Subcutaneous abdominal adipose tissue (tissue), 5 donors: Measurements from ENCODE around the gene WWOX.

Experiments
- H3K27ac ChIP-seq: one replicate; pipeline ENCODE4 v1.7.0; 2013; ENCODE audit warnings: low read depth, mild to moderate bottlenecking, inconsistent platforms, low read length, moderate library complexity
- H3K27me3 ChIP-seq, 5 donors: one replicate each; pipeline ENCODE4 v1.7.0; 2013; ENCODE audit warnings: low read length in 5 of 5, inconsistent platforms in 1 of 5; ENCODE audit not compliant: control insufficient read depth in 5 of 5, insufficient read depth in 4 of 5
- H3K36me3 ChIP-seq, 5 donors: one replicate each; pipeline ENCODE4 v1.7.0; 2013; ENCODE audit warnings: low read length in 5 of 5; ENCODE audit not compliant: control insufficient read depth in 5 of 5, insufficient read depth in 5 of 5
- H3K4me1 ChIP-seq, 5 donors: one replicate each; pipeline ENCODE4 v1.7.0; 2013; ENCODE audit warnings: low read length in 5 of 5, mild to moderate bottlenecking in 3 of 5, moderate library complexity in 1 of 5; ENCODE audit not compliant: control insufficient read depth in 5 of 5, insufficient read depth in 5 of 5
- H3K4me3 ChIP-seq, 5 donors: one replicate each; pipeline ENCODE4 v1.7.0; 2013; ENCODE audit warnings: low read length in 5 of 5, low read depth in 1 of 5
- H3K9ac ChIP-seq, 5 donors: one replicate each; pipeline ENCODE4 v1.7.0; 2013; ENCODE audit warnings: low read length in 5 of 5, mild to moderate bottlenecking in 4 of 5, moderate library complexity in 3 of 5
- H3K9me3 ChIP-seq, 5 donors: one replicate each; pipeline ENCODE4 v1.7.0; 2013; ENCODE audit warnings: low read length in 5 of 5; ENCODE audit not compliant: control insufficient read depth in 5 of 5
- donor health status: healthy.
- donor health status: healthy.
- donor health status: healthy.
- donor health status: healthy.
- donor health status: healthy.

The WWOX gene

GRCh38 chr16:78659668-78660217 lies 560.3 kb downstream of the WWOX start:
- Histone ChIP-seq H3K27me3 (no peaks in the 10 kb centered on the region), H3K4me1 (peaks cover 0 to 11% (median 0%) of the 10 kb centered on the region in 5 donors), H3K36me3 (no peaks in the 10 kb centered on the region), H3K4me3 (no peak overlapping the region), H3K27ac (no peak overlapping the region), H3K9ac (no peak overlapping the region), H3K9me3 (no peaks in the 10 kb centered on the region)

GRCh38 chr16:78660795-78661194 lies 561.3 kb downstream of the WWOX start:
- H3K9me3 ChIP-seq, result no peaks in the 10 kb centered on the region
- H3K27ac ChIP-seq, result no peak overlapping the region
- H3K4me3 ChIP-seq, result no peak overlapping the region
- peaks cover 0 to 3% (median 0%) of the 10 kb centered on the region in 5 donors for H3K4me1 ChIP-seq
- no peaks in the 10 kb centered on the region for H3K27me3 ChIP-seq
- H3K36me3 ChIP-seq, result no peaks in the 10 kb centered on the region
- no peak overlapping the region for H3K9ac ChIP-seq

GRCh38 chr16:78663690-78664089 lies 564.2 kb downstream of the WWOX start:
- H3K36me3 ChIP-seq, result no peaks in the 10 kb centered on the region
- H3K27me3 ChIP-seq, result no peaks in the 10 kb centered on the region
- no peak overlapping the region for H3K27ac ChIP-seq
- H3K9ac ChIP-seq, result no peak overlapping the region
- no peak overlapping the region for H3K4me3 ChIP-seq
- H3K4me1 ChIP-seq, result no peaks in the 10 kb centered on the region
- no peaks in the 10 kb centered on the region for H3K9me3 ChIP-seq

GRCh38 chr16:78664811-78665772 lies 565.6 kb downstream of the WWOX start:
- Histone ChIP-seq H3K9me3 (no peaks in the 10 kb centered on the region), H3K4me1 (peaks cover 1 to 13% (median 9%) of the 10 kb centered on the region in 5 donors)

GRCh38 chr16:78666318-78666717 lies 566.9 kb downstream of the WWOX start:
- Histone ChIP-seq H3K9ac (no peak overlapping the region), H3K27me3 (no peaks in the 10 kb centered on the region), H3K27ac (no peak overlapping the region)

More at GRCh38 chr16:78664811-78665772, 565.6 kb downstream of the WWOX start:
- Histone ChIP-seq H3K9ac (no peak overlapping the region), H3K27me3 (no peaks in the 10 kb centered on the region), H3K27ac (no peak overlapping the region), H3K4me3 (no peak overlapping the region), H3K36me3 (no peaks in the 10 kb centered on the region)

GRCh38 chr16:78667675-78668074 lies 568.2 kb downstream of the WWOX start:
- Histone ChIP-seq H3K27me3 (no peaks in the 10 kb centered on the region), H3K36me3 (no peaks in the 10 kb centered on the region), H3K27ac (no peak overlapping the region), H3K9ac (no peak overlapping the region), H3K4me3 (no peak overlapping the region), H3K9me3 (no peaks in the 10 kb centered on the region), H3K4me1 (peaks cover 6 to 19% (median 12%) of the 10 kb centered on the region in 5 donors)

More at GRCh38 chr16:78666318-78666717, 566.9 kb downstream of the WWOX start:
- Histone ChIP-seq H3K4me1 (peaks cover 6 to 19% (median 12%) of the 10 kb centered on the region in 5 donors), H3K36me3 (no peaks in the 10 kb centered on the region), H3K9me3 (no peaks in the 10 kb centered on the region), H3K4me3 (no peak overlapping the region)

- H3K4me3 ChIP-seq, result no peak overlapping the region
- H3K4me1 ChIP-seq, result peaks cover 6 to 19% (median 14%) of the 10 kb centered on the region in 5 donors
- no peaks in the 10 kb centered on the region for H3K36me3 ChIP-seq
- no peaks in the 10 kb centered on the region for H3K27me3 ChIP-seq
- H3K9me3 ChIP-seq, result no peaks in the 10 kb centered on the region
- H3K27ac ChIP-seq, result no peak overlapping the region
- no peak overlapping the region for H3K9ac ChIP-seq
Observed at GRCh38 chr16:78668393-78668792, 568.9 kb downstream of the WWOX start.

- H3K27me3 ChIP-seq, result no peaks in the 10 kb centered on the region
- H3K9me3 ChIP-seq, result no peaks in the 10 kb centered on the region
- H3K9ac ChIP-seq, result no peak overlapping the region
- H3K4me1 ChIP-seq, result peaks cover 6 to 20% (median 18%) of the 10 kb centered on the region in 5 donors
- H3K36me3 ChIP-seq, result no peaks in the 10 kb centered on the region
- peak overlapping the region in 1 of 5 donors; percentile 12 for H3K4me3 ChIP-seq
- no peak overlapping the region for H3K27ac ChIP-seq
Observed at GRCh38 chr16:78669994-78670393, 570.5 kb downstream of the WWOX start.

- Histone ChIP-seq H3K4me1 (peaks cover 6 to 26% (median 20%) of the 10 kb centered on the region in 5 donors), H3K9me3 (no peaks in the 10 kb centered on the region), H3K27me3 (no peaks in the 10 kb centered on the region), H3K4me3 (no peak overlapping the region), H3K36me3 (no peaks in the 10 kb centered on the region), H3K27ac (no peak overlapping the region), H3K9ac (no peak overlapping the region)
Observed at GRCh38 chr16:78672779-78673556, 573.5 kb downstream of the WWOX start.
